GM11168 (cell line): ENCODE results near the gene CENPV.
"Not testable (repeated sequence)": the region's sequence is repeated elsewhere in the genome, so short reads cannot be mapped to it uniquely, and the experiment has no call there.

Experiments used
- in situ Hi-C: fragments of 300-500 bp; cut with MboI; formaldehyde crosslinking; loops from one replicate; pipeline ENCODE4 v1.12.0; 2022; ENCODE audit warnings: low sequenced_read_pairs; ENCODE audit not compliant: unreplicated experiment

The CENPV gene

DNA sequence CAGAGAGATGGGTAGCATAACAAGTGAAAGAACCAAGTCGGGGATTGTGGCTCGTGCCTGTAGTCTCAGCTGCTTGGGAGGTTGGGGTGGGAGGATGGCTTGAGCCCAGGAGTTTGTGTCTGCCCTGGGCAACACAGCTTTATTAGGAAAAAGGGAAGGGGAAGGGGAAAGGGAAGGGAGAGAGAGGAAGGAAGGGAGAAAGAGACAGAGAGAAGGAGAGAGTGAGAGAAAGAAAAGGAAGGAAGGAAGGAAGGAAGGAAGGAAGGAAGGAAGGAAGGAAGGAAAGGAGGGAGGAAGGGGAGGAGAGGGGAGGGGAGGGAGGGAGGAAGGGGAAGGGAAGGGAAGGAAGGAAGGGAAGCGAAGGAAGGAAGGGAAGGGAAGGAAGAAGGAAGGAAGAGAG is 33.3 kb downstream of the CENPV start:
- in situ Hi-C loops: no loop called here

DNA sequence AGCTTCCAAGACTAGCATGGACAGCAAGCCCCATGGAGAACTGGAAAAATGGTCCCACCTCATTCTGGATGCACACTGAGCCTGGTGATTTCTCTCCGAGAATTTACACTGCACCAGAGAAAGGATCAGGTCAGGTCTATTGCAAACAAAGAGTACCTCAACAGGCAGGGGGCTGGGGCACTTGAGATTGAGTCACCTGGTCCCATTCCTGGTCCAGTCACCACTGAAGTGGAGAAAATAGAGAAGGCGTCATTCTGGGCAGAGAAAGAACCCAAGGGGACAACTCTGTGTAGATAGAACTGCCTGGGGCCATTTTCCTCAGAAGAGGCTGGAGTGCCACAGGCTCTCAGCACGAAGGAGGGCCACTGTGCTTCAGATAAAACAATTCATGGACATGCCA is 38.4 kb downstream of the CENPV start:
- in situ Hi-C loops: no loop called here

DNA sequence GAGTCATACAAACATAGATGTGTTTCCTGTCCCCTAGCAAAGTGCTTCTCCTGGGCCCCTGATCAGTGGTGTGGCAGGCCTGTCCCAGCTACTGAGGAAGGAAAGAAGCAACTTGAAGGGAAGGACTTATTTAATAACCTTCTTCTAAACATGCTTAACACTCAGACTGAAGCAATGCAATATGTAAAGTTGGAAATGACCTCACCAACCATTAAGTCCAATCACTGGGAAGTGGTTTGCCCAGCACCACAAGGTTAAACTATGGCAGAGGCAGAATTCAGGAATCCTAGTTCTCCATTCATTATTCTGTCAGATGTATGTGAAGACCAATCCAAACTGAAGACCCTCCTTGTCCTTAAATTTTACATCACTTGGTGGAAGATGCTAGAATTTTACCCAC is 39.1 kb downstream of the CENPV start:
- in situ Hi-C loops: no loop called here

DNA sequence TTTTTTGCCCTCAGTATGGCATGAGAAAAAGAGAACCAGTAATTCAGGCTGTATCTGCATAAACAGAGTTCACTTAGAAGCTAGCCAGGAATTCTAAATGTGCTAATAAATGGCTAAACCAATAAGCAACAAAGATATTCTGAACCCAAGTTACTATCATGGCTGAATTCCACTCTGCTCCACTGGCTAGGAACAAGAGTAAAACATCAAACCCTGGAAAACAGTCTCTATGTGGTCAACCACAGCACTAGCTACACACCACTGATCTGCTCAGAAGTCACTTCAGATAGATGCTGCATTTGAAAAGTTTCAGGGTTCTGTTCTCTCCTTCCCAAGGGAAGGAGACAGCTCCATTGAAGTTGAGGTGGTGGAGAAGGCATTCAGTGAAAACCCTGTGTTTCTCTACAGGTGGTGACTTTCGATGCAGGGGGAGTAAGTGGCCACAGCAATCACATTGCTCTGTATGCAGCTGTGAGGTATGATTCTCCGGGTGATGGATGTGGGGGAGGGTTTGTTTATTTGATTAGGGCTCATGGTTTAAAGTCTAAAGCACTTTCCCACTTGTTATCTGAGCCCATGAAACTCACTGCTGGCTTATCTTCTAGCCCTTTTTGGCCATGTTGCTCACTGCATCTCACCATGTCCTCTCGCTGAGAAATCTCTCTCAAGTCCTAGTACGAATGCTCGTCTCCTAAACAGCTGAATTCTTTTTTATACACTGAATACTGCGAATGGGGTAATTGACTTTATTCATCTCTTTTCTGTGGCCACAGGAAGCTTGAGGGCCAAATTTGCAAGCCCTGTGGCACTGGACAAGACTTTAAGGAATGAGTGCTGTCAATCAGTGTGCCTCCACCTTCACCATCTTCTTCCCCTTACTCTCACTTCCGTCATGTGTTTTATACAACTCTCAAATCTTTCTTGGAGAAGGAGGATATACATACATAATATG is 39.9 kb downstream of the CENPV start:
- in situ Hi-C loops: no loop called here

DNA sequence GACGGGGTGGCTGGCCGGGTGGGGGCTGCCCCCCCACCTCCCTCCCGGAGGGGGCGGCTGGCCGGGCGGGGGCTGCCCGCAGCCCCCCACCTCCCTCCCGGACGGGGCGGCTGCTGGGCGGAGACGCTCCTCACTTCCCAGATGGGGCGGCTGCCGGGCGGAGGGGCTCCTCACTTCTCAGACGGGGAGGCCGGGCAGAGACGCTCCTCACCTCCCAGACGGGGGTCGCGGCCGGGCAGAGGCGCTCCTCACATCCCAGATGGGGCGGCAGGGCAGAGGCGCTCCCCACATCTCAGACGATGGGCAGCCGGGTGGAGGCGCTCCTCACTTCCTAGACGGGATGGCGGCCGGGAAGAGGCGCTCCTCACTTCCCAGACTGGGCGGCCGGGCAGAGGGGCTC is 41.2 kb downstream of the CENPV start:
- in situ Hi-C loops: not testable (repeated sequence)

DNA sequence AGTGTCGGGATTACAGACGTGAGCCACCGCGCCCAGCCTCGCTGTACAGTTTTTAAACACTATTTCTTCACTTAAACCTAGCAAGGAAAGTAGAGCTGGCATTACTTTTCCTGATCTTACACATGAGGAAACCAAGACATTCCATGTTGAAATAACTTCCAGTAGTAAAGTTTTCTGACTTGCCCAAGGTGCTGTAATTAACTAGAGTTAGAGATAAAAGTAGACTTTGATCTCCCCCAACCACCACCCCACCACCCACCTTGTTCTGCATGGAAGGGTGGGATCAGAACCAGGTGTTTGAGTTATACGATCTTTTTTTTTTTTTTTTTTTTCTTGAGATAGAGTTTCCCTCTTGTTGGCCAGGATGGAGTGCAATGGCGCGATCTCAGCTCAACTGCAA is 47.1 kb downstream of the CENPV start:
- in situ Hi-C loops: no loop called here

DNA sequence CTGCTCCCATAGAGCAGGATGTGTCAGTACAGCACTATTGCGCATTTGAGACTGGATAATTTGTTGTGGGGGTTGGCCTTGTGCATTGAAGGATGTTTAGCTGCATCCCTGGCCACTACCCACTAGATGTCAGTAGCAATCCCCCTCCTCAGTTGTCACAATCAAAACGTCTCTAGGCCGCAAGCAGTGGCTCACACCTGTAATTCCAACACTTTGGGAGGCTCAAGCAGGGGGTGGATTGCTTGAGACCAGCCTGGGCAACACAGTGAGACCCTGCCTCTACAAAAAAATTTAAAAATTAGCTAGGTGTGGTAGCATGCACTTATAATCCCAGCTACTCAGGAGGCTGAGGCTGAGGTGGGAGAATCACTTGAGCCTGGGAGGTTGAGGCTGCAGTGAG is 48.4 kb downstream of the CENPV start:
- in situ Hi-C loops: no loop called here

DNA sequence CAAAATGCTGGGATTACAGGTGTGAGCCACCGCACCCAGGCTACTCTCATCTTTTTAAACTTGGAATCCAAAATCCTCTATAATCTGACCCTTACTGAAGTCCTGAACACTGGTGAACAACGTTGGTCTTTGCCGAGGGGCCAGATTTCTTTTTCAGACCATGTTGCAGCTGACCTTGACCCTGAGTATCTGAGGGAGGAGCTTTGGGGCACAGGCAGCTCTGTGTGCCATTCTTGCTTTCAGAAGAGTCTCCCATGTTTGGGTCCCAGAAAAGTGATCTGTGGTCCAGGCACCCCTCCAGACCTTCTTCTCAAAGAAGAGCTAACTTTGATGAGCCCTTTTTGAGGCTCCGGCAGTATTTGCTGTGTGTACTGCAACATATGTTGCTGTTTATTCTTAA is 50.4 kb downstream of the CENPV start:
- in situ Hi-C loops: no loop called here

DNA sequence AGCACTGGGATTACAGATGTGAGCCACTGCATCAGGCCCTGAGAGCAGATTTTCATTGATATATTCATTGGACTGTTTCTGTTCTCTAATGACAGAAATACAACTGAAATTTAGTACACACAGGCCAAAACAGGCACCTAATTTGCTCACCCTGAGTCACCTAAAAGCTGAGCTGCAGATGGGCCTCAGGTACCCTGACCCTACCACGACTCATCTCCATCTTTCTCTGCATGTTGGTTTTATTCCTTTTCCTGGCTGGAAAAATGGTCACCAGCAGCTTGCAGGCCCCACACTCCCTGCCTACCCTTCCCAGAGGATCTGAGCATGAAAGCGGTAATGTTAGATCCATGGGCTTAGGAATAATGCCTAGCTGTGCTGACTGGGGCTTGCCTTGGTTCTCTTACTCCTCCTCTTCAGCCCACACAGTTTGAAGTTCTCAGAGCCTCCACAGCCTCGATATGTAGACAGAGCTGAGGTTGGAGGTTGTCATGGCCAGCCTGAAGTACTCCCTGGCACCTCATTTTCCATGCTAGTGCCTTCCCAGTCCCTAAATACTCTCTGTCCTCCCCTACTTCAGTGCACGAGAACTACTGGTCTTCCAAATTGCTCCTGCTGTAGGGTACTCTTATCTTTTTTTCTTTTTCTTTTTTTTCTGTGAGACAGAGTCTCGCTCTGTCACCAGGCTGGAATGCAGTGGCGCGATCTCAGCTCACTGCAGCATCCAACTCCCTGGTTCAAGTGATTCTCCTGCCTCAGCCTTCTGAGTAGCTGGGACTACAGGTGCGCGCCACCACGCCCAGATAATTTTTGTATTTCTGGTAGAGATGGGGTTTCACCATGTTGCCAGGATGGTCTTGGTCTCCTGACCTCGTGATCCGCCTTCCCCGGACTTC is 51.1 kb downstream of the CENPV start:
- in situ Hi-C loops: no loop called here

DNA sequence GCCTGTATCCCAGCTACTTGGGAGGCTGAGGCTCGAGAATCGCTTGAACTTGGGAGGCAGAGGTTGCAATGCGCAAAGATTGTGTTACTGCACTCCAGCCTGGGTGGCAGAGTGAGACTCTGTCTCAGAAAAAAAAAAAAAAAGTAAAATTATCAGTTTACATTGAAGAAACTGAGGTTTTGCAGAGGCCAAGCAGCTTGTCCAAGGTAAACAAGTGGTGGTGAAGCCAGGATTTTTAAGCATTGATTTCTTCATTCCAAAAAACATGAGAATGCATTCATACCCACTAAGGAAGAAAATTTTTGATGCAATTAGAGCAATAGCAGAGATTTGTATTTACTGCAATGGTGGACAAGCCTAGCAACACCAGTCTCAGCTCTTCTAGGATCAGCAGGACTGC is 52.7 kb downstream of the CENPV start:
- in situ Hi-C loops: no loop called here

DNA sequence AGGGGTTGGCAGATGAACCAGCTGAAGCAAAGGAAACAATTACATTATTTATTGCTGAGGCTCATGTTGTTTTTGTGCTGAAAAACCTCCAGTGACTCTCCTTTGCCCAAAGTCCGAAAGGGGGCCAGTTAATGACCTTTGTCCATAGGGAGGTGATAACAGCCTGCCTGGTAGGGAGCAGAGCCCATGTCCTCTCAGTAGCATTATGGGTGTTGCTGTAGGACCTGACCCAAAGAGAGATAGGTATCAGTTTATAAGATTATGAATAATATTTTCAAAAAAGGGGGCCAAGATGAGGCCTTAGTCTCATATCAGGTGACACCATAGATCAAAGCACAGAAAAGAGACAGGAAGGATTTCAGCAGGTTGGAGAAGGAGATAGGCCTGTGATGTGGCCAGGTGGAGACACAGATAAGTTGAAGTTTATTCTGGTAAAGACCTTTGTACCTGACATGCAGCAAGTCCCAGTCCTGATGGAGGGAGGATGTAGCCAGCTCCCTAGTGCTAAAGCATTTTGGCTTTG is 55.1 kb downstream of the CENPV start:
- in situ Hi-C loops: no loop called here

DNA sequence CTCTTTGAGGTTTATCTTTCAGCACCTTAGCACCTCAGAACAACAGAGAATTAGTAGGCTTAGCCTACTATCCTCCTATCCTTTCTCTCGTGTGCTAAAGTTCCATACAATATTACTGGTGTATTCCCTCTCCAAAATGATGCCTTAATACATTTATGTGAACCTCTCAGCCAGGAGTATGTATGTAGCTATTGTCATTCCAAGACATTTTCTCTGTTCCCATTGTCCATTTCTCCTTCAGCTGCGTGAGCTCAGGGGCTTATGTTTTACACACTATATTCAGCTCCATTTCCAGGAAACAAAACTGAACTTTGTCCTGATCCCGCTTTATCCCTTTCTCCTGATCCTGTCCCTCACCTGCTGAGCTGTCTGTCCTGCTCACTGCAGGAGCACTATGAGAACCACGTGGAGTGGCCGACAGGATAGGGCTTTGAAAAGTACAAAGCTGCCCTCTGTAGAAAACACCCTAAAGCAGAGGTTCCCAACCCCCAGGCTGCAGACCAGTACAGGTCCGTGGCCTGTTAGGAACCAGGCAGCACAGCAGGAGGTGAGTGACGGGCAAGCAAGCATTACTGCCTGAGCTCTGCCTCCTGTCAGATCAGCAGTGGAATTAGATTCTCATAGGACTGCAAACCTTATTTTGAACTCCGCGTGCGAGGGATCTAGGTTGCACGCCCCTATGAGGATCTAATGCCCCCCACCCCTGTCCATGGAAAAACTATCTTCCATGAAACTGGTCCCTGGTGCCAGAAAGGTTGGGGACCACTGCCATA is 55.7 kb downstream of the CENPV start:
- in situ Hi-C loops: no loop called here

DNA sequence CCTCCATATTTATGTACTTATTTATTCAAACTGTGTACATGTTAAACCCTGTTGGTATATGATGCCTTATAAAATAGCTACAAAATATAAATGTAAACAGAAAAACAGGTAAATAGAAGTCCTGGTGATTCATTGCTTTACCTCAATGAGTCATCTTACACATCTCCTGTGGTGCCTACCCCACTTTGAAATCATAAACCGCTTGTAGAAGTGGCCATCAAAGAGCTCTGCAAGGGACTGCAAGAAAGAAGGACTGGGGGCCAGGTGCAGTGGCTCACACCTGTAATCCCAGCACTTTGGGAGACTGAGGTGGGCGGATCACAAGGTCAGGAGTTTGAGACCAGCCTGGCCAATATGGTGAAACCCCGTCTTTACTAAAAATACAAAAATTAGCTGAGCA is 57.2 kb downstream of the CENPV start:
- in situ Hi-C loops: not testable (repeated sequence)

DNA sequence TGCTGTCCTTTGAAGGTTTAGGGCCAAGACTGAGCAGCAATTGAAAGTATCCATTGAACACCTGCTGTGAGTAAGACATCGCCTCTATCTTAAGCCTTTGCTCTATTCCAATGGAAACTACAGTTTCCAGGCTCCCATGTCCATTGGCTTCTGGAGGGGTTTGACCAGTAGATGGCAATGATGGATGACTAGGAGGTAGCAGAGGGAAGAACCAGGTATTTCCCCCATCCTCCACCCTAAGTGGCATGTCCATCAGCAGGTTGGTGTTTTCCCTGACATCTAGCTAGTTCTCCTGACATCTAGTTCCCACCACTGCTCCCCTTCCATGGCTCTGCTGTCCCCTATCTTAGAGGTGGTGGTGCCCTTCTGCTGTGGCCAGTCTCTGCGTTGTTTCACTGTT is 58.7 kb downstream of the CENPV start:
- in situ Hi-C loops: no loop called here

DNA sequence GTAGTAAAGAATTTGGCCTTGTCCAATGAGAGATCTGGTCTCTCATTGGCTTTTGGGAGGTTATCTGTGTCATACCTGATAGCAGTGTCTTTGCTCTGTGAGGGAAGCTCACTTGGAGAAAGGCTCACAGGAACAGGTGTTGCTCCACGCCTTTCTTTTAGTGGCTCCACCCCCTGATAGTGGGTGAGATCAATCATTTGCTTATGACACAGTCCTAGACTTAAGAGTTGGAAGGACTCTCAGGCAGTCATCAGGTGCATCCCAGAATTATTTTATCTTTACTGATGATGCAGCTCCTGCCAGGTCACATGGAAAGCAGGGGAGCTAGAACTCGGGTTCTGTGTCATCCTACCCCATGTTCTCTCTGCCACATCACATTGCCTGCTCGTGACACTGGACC is 59.3 kb downstream of the CENPV start:
- in situ Hi-C loops: no loop called here
